Activated naive CD8-positive, alpha-beta T cell treated with anti-CD3 and anti-CD28 coated beads for 36 hours (primary cell): ENCODE results near the gene HOXB5. TPM values are rescaled to one million over a fixed set of nuclear protein-coding genes. Genes with fewer than 3 reads are reported as not detected.

Source experiments
- DNase-seq: peaks from one replicate; pipeline ENCODE4 v3.0.0; 2021
- H3K27ac Mint-ChIP-seq: one replicate; pipeline ENCODE4 v1.8.0; 2022; ENCODE audit warnings: mild to moderate bottlenecking, moderate library complexity, mixed read lengths
- H3K27me3 Mint-ChIP-seq: one replicate; pipeline ENCODE4 v1.8.0; 2022; ENCODE audit warnings: mild to moderate bottlenecking, mixed read lengths
- H3K36me3 Mint-ChIP-seq: one replicate; pipeline ENCODE4 v1.8.0; 2021; ENCODE audit warnings: mild to moderate bottlenecking, mixed read lengths
- H3K4me1 Mint-ChIP-seq: one replicate; pipeline ENCODE4 v1.8.0; 2021; ENCODE audit warnings: mixed read lengths
- H3K4me3 Mint-ChIP-seq: one replicate; pipeline ENCODE4 v1.8.0; 2022; ENCODE audit warnings: mild to moderate bottlenecking, moderate library complexity, mixed read lengths
- H3K9me3 Mint-ChIP-seq: one replicate; pipeline ENCODE4 v1.8.0; 2022; ENCODE audit warnings: mixed read lengths
- total RNA-seq, 2 experiments: library from RNA; stranded (reverse); gene quantifications; one replicate each; pipeline ENCODE4 v1.2.3, GENCODE V29; 2021

HOXB5 gene
- not detected for total RNA-seq

- no peak for DNase-seq
- H3K9me3 Mint-ChIP-seq: no peaks in the 10 kb centered on the region
- peaks cover 40% of the 10 kb centered on the region for H3K4me1 Mint-ChIP-seq
- H3K4me3 Mint-ChIP-seq: peak within 1 kb of the TSS; percentile 76
- peaks cover 98% of the 10 kb centered on the region for H3K27me3 Mint-ChIP-seq
- no peak within 1 kb of the TSS for H3K27ac Mint-ChIP-seq
- no peaks in the 10 kb centered on the region for H3K36me3 Mint-ChIP-seq
Observed at GRCh38 chr17:48593126-48593829, at the start of gene HOXB5. HOXB5 (minus strand) TSS chr17:48593779; CDS start chr17:48593682, 97 bp downstream.

GRCh38 chr17:48642843-48643696 lies 49.5 kb upstream of the HOXB5 start:
- Mint-ChIP-seq H3K9me3 (no peaks in the 10 kb centered on the region), H3K36me3 (no peaks in the 10 kb centered on the region), H3K4me1 (peaks cover 16% of the 10 kb centered on the region), H3K27me3 (peaks cover 96% of the 10 kb centered on the region), H3K27ac (no peak overlapping the region), H3K4me3 (no peak overlapping the region)
- no peak for DNase-seq

- H3K27ac Mint-ChIP-seq: no peak overlapping the region
- H3K27me3 Mint-ChIP-seq: peaks cover 97% of the 10 kb centered on the region
- H3K4me1 Mint-ChIP-seq: peaks cover 12% of the 10 kb centered on the region
- no peak for DNase-seq
- no peaks in the 10 kb centered on the region for H3K36me3 Mint-ChIP-seq
- no peaks in the 10 kb centered on the region for H3K9me3 Mint-ChIP-seq
- H3K4me3 Mint-ChIP-seq: no peak overlapping the region
Observed at GRCh38 chr17:48642059-48642842, 48.7 kb upstream of the HOXB5 start.

- peaks cover 97% of the 10 kb centered on the region for H3K27me3 Mint-ChIP-seq
- peaks cover 12% of the 10 kb centered on the region for H3K4me1 Mint-ChIP-seq
- H3K27ac Mint-ChIP-seq: no peak overlapping the region
- H3K4me3 Mint-ChIP-seq: no peak overlapping the region
- no peaks in the 10 kb centered on the region for H3K36me3 Mint-ChIP-seq
- DNase-seq: no peak
- no peaks in the 10 kb centered on the region for H3K9me3 Mint-ChIP-seq
Observed at GRCh38 chr17:48641541-48642058, 48.0 kb upstream of the HOXB5 start.

GRCh38 chr17:48640858-48641180 lies 47.2 kb upstream of the HOXB5 start:
- Mint-ChIP-seq H3K36me3 (no peaks in the 10 kb centered on the region), H3K27ac (no peak overlapping the region), H3K4me1 (peaks cover 17% of the 10 kb centered on the region), H3K4me3 (no peak overlapping the region), H3K27me3 (peaks cover 97% of the 10 kb centered on the region), H3K9me3 (no peaks in the 10 kb centered on the region)
- DNase-seq: no peak

GRCh38 chr17:48639982-48640857 lies 46.6 kb upstream of the HOXB5 start:
- DNase-seq: no peak

GRCh38 chr17:48639136-48639535 lies 45.6 kb upstream of the HOXB5 start:
- Mint-ChIP-seq H3K4me1 (peaks cover 14% of the 10 kb centered on the region), H3K4me3 (no peak overlapping the region), H3K36me3 (no peaks in the 10 kb centered on the region), H3K27me3 (peaks cover 97% of the 10 kb centered on the region), H3K27ac (no peak overlapping the region), H3K9me3 (no peaks in the 10 kb centered on the region)
- no peak for DNase-seq

More at GRCh38 chr17:48639982-48640857, 46.6 kb upstream of the HOXB5 start:
- Mint-ChIP-seq H3K27me3 (peaks cover 97% of the 10 kb centered on the region), H3K36me3 (no peaks in the 10 kb centered on the region), H3K4me3 (no peak overlapping the region), H3K4me1 (peaks cover 12% of the 10 kb centered on the region), H3K9me3 (no peaks in the 10 kb centered on the region), H3K27ac (no peak overlapping the region)

GRCh38 chr17:48637323-48638260 lies 44.0 kb upstream of the HOXB5 start:
- Mint-ChIP-seq H3K4me3 (no peak overlapping the region), H3K9me3 (no peaks in the 10 kb centered on the region), H3K27me3 (peaks cover 95% of the 10 kb centered on the region), H3K36me3 (no peaks in the 10 kb centered on the region), H3K4me1 (peaks cover 17% of the 10 kb centered on the region), H3K27ac (no peak overlapping the region)
- DNase-seq: no peak

GRCh38 chr17:48636177-48637018 lies 42.8 kb upstream of the HOXB5 start:
- DNase-seq: peak; percentile 86
- Mint-ChIP-seq H3K4me1 (peaks cover 15% of the 10 kb centered on the region), H3K36me3 (no peaks in the 10 kb centered on the region), H3K27ac (no peak overlapping the region), H3K4me3 (no peak overlapping the region), H3K27me3 (peaks cover 95% of the 10 kb centered on the region), H3K9me3 (no peaks in the 10 kb centered on the region)

GRCh38 chr17:48634493-48635208 lies 41.1 kb upstream of the HOXB5 start:
- no peak for DNase-seq
- Mint-ChIP-seq H3K27me3 (peaks cover 98% of the 10 kb centered on the region), H3K27ac (no peak overlapping the region), H3K4me3 (peak overlapping the region; percentile 70), H3K4me1 (peaks cover 15% of the 10 kb centered on the region), H3K9me3 (no peaks in the 10 kb centered on the region), H3K36me3 (no peaks in the 10 kb centered on the region)

GRCh38 chr17:48633266-48633677 lies 39.7 kb upstream of the HOXB5 start:
- peaks cover 98% of the 10 kb centered on the region for H3K27me3 Mint-ChIP-seq
- DNase-seq: no peak
- H3K4me1 Mint-ChIP-seq: peaks cover 15% of the 10 kb centered on the region
- no peak overlapping the region for H3K27ac Mint-ChIP-seq
- H3K4me3 Mint-ChIP-seq: no peak overlapping the region
- no peaks in the 10 kb centered on the region for H3K9me3 Mint-ChIP-seq
- no peaks in the 10 kb centered on the region for H3K36me3 Mint-ChIP-seq

GRCh38 chr17:48632579-48633265 lies 39.1 kb upstream of the HOXB5 start:
- H3K36me3 Mint-ChIP-seq: no peaks in the 10 kb centered on the region
- H3K9me3 Mint-ChIP-seq: no peaks in the 10 kb centered on the region
- H3K4me1 Mint-ChIP-seq: peaks cover 15% of the 10 kb centered on the region
- peaks cover 98% of the 10 kb centered on the region for H3K27me3 Mint-ChIP-seq
- H3K27ac Mint-ChIP-seq: no peak overlapping the region
- H3K4me3 Mint-ChIP-seq: no peak overlapping the region
- DNase-seq: no peak
